Naive thymus-derived CD8-positive, alpha-beta T cell (primary cell): Measurements from ENCODE around the gene TNIP3. TPM values are rescaled to one million over a fixed set of nuclear protein-coding genes. Genes with fewer than 3 reads are reported as not detected.

Source experiments
- ATAC-seq, 2 donors: fragments of 150-1000 bp; cut with Tn5 transposase in 1 of 2; sonication (Bioruptor Pico), chemical (Tn5 transposase) in 1 of 2; 1 replicate in 1 of 2; 2 replicates in 1 of 2; pipeline ENCODE4 v1.10.0; 2021; ENCODE audit warnings: mild to moderate bottlenecking in 2 of 2, moderate library complexity in 2 of 2
- POLR2A ChIA-PET: fragments of 350-600 bp; sonication (Branson Sonifier 250); formaldehyde crosslinking; loops from one replicate; lab custom pipeline; 2021; ENCODE audit warnings: antibody characterized with exemption; lab: Charles Lee
- DNase-seq, 10 donors: peaks; one replicate each; pipeline versions ENCODE4 v3.0.0 to v3.0.0-alpha.2; 2020 to 2022
- H3K27ac Mint-ChIP-seq, 10 donors: one replicate each; pipeline ENCODE4 v1.8.0; 2020 to 2022; ENCODE audit warnings: mild to moderate bottlenecking in 10 of 10, mixed read lengths in 10 of 10, moderate library complexity in 4 of 10, inconsistent platforms in 1 of 10
- H3K27me3 Mint-ChIP-seq, 5 donors: one replicate each; pipeline ENCODE4 v1.8.0; 2021 to 2022; ENCODE audit warnings: mixed read lengths in 5 of 5
- H3K36me3 Mint-ChIP-seq, 3 donors: one replicate each; pipeline ENCODE4 v1.8.0; 2020 to 2022; ENCODE audit warnings: mixed read lengths in 3 of 3, mild to moderate bottlenecking in 2 of 3, inconsistent platforms in 1 of 3
- H3K4me1 Mint-ChIP-seq, 4 donors: one replicate each; pipeline ENCODE4 v1.8.0; 2021 to 2022; ENCODE audit warnings: mixed read lengths in 4 of 4
- H3K4me3 Mint-ChIP-seq, 10 donors: one replicate each; pipeline ENCODE4 v1.8.0; 2020 to 2022; ENCODE audit warnings: mild to moderate bottlenecking in 10 of 10, mixed read lengths in 10 of 10, moderate library complexity in 6 of 10, inconsistent platforms in 1 of 10
- H3K9me3 Mint-ChIP-seq, 9 donors: one replicate each; pipeline ENCODE4 v1.8.0; 2020 to 2022; ENCODE audit warnings: mixed read lengths in 9 of 9, mild to moderate bottlenecking in 3 of 9, inconsistent platforms in 1 of 9, moderate library complexity in 1 of 9
- polyA plus RNA-seq, 3 donors: library from polyadenylated mRNA; unstranded; fragments of 300-500 nt; fragmentation: Illumina TruSeq; gene quantifications; one replicate each; pipeline ENCODE4 v1.2.3, GENCODE V29; 2021
- total RNA-seq, 8 experiments: library from RNA in 2 of 8; stranded (reverse) in 2 of 8; gene quantifications; one replicate each; pipeline ENCODE4 v1.2.3 and lab custom pipeline; 2021 to 2026

The TNIP3 gene
- total and polyA plus RNA-seq, 5 experiments from 2014 or later = 0.29 to 8.0 (median 0.88) TPM

- Mint-ChIP-seq H3K27me3 (no peaks in the 10 kb centered on the region), H3K4me3 (no peak overlapping the region), H3K9me3 (no peaks in the 10 kb centered on the region), H3K36me3 (no peaks in the 10 kb centered on the region), H3K27ac (no peak overlapping the region), H3K4me1 (no peaks in the 10 kb centered on the region)
- POLR2A ChIA-PET = no interaction called here
- ATAC-seq = no peak
- no peak for DNase-seq
These were observed 67.9 kb downstream of the TNIP3 start for GRCh38 chr4:121096191-121096590.

GRCh38 chr4:121094297-121094966, 69.7 kb downstream of the TNIP3 start:
- DNase-seq = no peak
- H3K9me3 Mint-ChIP-seq = no peaks in the 10 kb centered on the region
- POLR2A ChIA-PET = no interaction called here
- ATAC-seq = no peak
- H3K27ac Mint-ChIP-seq = no peak overlapping the region
- no peaks in the 10 kb centered on the region for H3K4me1 Mint-ChIP-seq
- no peaks in the 10 kb centered on the region for H3K36me3 Mint-ChIP-seq
- no peaks in the 10 kb centered on the region for H3K27me3 Mint-ChIP-seq
- H3K4me3 Mint-ChIP-seq = no peak overlapping the region

- Mint-ChIP-seq H3K9me3 (no peaks in the 10 kb centered on the region), H3K4me1 (no peaks in the 10 kb centered on the region), H3K36me3 (no peaks in the 10 kb centered on the region), H3K27me3 (no peaks in the 10 kb centered on the region), H3K27ac (no peak overlapping the region), H3K4me3 (no peak overlapping the region)
- DNase-seq (no peak), ATAC-seq (no peak)
- POLR2A ChIA-PET = no interaction called here
These were observed 70.9 kb downstream of the TNIP3 start for GRCh38 chr4:121093261-121093660.

GRCh38 chr4:121091941-121092340, 72.2 kb downstream of the TNIP3 start:
- H3K27ac Mint-ChIP-seq = no peak overlapping the region
- H3K9me3 Mint-ChIP-seq = no peaks in the 10 kb centered on the region
- H3K27me3 Mint-ChIP-seq = no peaks in the 10 kb centered on the region
- DNase-seq (no peak), ATAC-seq (no peak)
- no peaks in the 10 kb centered on the region for H3K36me3 Mint-ChIP-seq
- POLR2A ChIA-PET = no interaction called here
- H3K4me3 Mint-ChIP-seq = no peak overlapping the region
- no peaks in the 10 kb centered on the region for H3K4me1 Mint-ChIP-seq

- Mint-ChIP-seq H3K4me1 (no peaks in the 10 kb centered on the region), H3K4me3 (no peak overlapping the region), H3K27ac (no peak overlapping the region), H3K27me3 (no peaks in the 10 kb centered on the region), H3K36me3 (peaks cover 0 to 5% (median 0%) of the 10 kb centered on the region in 3 donors), H3K9me3 (peaks cover 0 to 7% (median 0%) of the 10 kb centered on the region in 9 donors)
- POLR2A ChIA-PET = interaction anchor here (0.6 kb wide), 1 partner anchor 617 kb away, joined by 3 read pairs; no protein-coding TSS in a partner anchor
- ATAC-seq = no peak
- no peak for DNase-seq
These were observed 75.3 kb downstream of the TNIP3 start for GRCh38 chr4:121088867-121089266.

Other genes starting within 250 kb of the TNIP3 start
- 1 to 10 TPM; 3.5 to 3.8 TPM for gene PRDM5, start 241.6 kb downstream of the TNIP3 start, total RNA-seq
- 1 to 10 TPM in 1 of 3 donors, under 1 TPM in 2; 0.74 to 1.9 (median 0.94) TPM for gene PRDM5, start 241.6 kb downstream of the TNIP3 start, polyA plus RNA-seq
- gene NDNF, start 91.8 kb downstream of the TNIP3 start, total RNA-seq = not detected
- gene NDNF, start 91.8 kb downstream of the TNIP3 start, polyA plus RNA-seq = not detected
- gene QRFPR, start 216.7 kb upstream of the TNIP3 start, total RNA-seq = not detected
- not detected for gene QRFPR, start 216.7 kb upstream of the TNIP3 start, polyA plus RNA-seq